ENCODE data around the gene SLF1. TPM values are rescaled to one million over a fixed set of nuclear protein-coding genes. Genes with fewer than 3 reads are reported as not detected.
"Not testable (repeated sequence)": the region's sequence is repeated elsewhere in the genome, so short reads cannot be mapped to it uniquely, and the experiment has no call there.

Gene SLF1
- 8.6 and 8.7 TPM in 2 replicates for total RNA-seq (2012; rRNA removed)

DNA sequence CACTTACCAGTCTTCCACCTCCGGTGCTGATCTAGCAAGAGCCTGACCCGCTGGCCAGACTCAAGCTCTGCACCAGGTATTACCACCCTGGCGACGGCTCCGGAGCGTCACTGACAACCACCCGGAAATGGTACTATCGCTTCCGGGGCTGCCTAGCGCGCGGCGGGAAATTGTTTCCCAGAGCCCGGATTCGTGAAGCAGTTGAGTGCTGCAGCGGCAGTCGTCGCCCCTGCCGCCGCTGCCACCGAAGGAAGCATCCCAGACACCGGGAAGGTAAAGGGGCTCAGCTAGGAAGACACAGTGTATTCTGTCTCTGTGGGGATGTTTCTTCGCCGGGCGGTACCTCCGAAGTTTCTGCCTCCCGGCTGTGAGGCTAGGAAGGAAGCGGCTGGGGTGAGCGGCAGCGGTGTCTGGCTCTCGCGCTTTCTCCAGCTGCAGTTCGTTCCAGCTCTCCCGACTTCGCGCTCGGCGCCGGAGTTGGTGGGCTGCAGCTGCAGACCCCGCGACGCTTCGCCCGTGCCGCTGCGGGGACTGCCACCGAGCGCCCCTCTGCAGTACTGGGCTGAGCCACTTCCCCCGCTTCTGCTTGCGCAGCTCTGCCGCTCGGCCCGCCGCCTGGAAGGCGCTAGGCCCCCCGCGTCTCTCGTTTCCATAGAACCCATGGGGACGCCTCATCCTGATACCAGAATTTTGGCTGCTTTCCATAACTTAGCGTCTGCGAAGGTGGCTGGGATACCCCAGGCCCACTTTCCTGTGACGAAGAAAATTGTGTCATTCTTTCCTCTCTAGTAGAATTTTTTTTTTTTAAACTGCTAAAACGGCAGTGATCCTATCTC is at the start of gene SLF1, which contains the start of gene KIAA0825:
SLF1 (plus strand) TSS at position 177 of the 836 bp plus-strand sequence. CDS start 10,142 bp downstream, outside the sequence.
KIAA0825 (minus strand) TSS at position 112 of the 836 bp plus-strand sequence. CDS start 81,478 bp downstream, outside the sequence.
- H3K4me3 ChIP-seq (ENCODE audit: low read length), result peak within 1 kb of the TSS; percentile 96
- no peaks in the 10 kb centered on the region for H3K9me3 ChIP-seq (replicated peaks; ENCODE audit: low read length)
- no peaks in the 10 kb centered on the region for H3K27me3 ChIP-seq (ENCODE audit: control insufficient read depth, insufficient read depth, low read length)
- peak within 1 kb of the TSS; percentile 82 for H3K9ac ChIP-seq (ENCODE audit: low read depth, low read length)
- peaks cover 9% of the 10 kb centered on the region for H3K4me1 ChIP-seq (ENCODE audit: control insufficient read depth, insufficient read depth, low read length)
- H3K4me2 ChIP-seq (ENCODE audit: low read length), result peak within 1 kb of the TSS; percentile 87
- no peaks in the 10 kb centered on the region for H3K36me3 ChIP-seq (ENCODE audit: insufficient read depth, low read length)

DNA sequence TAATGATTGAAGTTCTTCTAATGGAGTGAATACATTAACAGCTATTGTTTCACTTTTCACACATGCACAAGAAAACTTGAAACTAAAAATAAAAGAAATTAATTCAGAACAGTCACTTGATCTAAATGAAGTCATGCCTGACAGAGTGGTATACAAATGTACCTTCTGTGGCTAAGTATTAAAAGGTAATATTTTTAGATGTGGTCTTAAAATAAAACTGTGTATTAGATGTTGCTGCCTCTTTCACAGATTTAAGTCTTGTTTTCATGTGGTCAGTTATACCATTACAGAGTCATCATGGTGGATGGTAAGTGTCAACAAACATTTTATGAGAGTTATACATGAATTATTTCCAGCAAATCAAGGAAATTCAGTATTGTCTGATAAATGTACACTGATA is 47.1 kb upstream of the SLF1 start:
- no peaks in the 10 kb centered on the region for H3K4me1 ChIP-seq (ENCODE audit: control insufficient read depth, insufficient read depth, low read length)
- no peak overlapping the region for H3K4me3 ChIP-seq (ENCODE audit: low read length)
- H3K36me3 ChIP-seq (ENCODE audit: insufficient read depth, low read length), result no peaks in the 10 kb centered on the region
- no peaks in the 10 kb centered on the region for H3K27me3 ChIP-seq (ENCODE audit: control insufficient read depth, insufficient read depth, low read length)
- no peak overlapping the region for H3K9ac ChIP-seq (ENCODE audit: low read depth, low read length)
- H3K9me3 ChIP-seq (replicated peaks; ENCODE audit: low read length), result no peaks in the 10 kb centered on the region
- no peak overlapping the region for H3K4me2 ChIP-seq (ENCODE audit: low read length)

DNA sequence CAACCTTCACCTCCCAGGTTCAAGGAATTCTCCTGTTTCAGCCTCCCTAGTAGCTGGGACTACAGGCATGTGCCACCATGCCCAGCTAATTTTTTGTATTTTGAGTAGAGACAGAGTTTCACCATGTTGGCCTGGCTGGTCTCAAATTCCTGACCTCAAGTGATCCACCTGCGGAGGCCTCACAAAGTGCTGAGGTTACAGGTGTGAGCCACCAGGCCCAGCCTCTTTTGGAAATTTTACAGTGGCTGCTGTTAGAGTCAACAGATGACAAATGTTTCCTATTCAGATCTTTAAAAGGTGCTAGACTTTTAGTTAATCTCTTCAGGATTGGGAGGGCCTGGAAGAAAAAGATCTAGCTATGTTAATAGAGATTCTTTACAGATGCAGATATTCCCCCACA is 45.1 kb upstream of the SLF1 start:
- not testable (repeated sequence) for H3K4me1 ChIP-seq (ENCODE audit: control insufficient read depth, insufficient read depth, low read length); H3K36me3 ChIP-seq (ENCODE audit: insufficient read depth, low read length); H3K27me3 ChIP-seq (ENCODE audit: control insufficient read depth, insufficient read depth, low read length); H3K4me2 ChIP-seq (ENCODE audit: low read length); H3K9ac ChIP-seq (ENCODE audit: low read depth, low read length); H3K9me3 ChIP-seq (replicated peaks; ENCODE audit: low read length); H3K4me3 ChIP-seq (ENCODE audit: low read length)

DNA sequence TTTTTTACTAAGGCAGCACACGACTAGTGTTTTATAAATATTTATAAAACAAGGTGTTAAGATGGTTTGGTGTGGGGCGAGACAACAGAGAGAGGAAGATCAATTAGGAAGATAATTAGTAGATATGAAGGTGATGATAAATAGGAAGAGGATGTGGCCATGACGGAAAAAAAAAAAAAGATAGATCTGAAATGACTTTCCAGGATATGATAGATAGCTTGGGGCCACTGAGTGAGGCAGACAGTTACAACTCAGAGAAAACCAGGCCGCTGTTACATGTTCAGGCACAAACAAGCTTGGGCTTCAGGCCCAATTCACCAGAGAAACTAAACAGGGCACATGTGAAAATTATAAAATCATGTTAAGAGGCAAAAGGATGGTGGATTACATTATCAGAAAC is 43.3 kb upstream of the SLF1 start:
- Histone ChIP-seq H3K36me3 (ENCODE audit: insufficient read depth, low read length) (no peaks in the 10 kb centered on the region), H3K27me3 (ENCODE audit: control insufficient read depth, insufficient read depth, low read length) (no peaks in the 10 kb centered on the region), H3K4me1 (ENCODE audit: control insufficient read depth, insufficient read depth, low read length) (no peaks in the 10 kb centered on the region), H3K4me2 (ENCODE audit: low read length) (no peak overlapping the region), H3K9ac (ENCODE audit: low read depth, low read length) (no peak overlapping the region), H3K4me3 (ENCODE audit: low read length) (no peak overlapping the region), H3K9me3 (replicated peaks; ENCODE audit: low read length) (no peaks in the 10 kb centered on the region)

DNA sequence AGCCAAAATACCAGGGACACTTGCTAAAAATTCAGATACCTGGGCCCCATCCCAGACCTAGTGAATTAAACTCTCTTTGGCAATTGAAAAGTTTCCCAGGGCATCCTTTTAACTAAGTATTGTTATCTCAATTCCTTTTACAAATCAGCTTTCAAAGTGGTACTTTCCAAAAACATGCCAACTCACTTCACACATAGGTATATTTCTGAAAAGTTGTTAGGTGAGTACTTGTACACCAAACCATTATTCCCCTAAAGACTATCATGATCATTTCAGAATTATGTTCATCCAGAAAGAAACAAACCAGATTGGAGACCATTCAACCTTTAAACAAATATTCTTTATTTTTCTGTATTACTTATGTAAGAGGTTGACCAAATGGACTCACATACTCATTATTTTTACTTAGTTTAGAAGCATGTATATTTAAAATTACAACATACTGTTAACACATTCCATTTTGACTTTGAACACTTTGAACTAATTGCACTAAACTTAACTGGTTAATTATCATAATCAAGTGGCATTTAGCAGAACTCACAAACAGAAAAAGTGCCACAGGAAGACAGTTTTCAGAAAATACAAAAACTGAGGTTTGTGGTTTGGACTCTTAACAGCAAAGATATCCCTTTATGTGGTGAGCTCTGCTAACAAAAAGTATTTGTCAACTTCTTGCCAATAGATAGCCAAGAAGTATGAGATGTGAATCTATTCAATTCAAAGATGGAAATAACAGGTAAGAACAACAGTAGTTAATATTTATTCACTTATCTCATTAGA is 40.8 kb upstream of the SLF1 start:
- Histone ChIP-seq H3K9ac (ENCODE audit: low read depth, low read length) (no peak overlapping the region), H3K27me3 (ENCODE audit: control insufficient read depth, insufficient read depth, low read length) (no peaks in the 10 kb centered on the region), H3K9me3 (replicated peaks; ENCODE audit: low read length) (no peaks in the 10 kb centered on the region), H3K4me2 (ENCODE audit: low read length) (no peak overlapping the region), H3K36me3 (ENCODE audit: insufficient read depth, low read length) (no peaks in the 10 kb centered on the region), H3K4me3 (ENCODE audit: low read length) (no peak overlapping the region), H3K4me1 (ENCODE audit: control insufficient read depth, insufficient read depth, low read length) (no peaks in the 10 kb centered on the region)

- no peaks in the 10 kb centered on the region for H3K27me3 ChIP-seq (ENCODE audit: control insufficient read depth, insufficient read depth, low read length)
- no peak overlapping the region for H3K4me2 ChIP-seq (ENCODE audit: low read length)
- H3K4me1 ChIP-seq (ENCODE audit: control insufficient read depth, insufficient read depth, low read length), result no peaks in the 10 kb centered on the region
- no peak overlapping the region for H3K4me3 ChIP-seq (ENCODE audit: low read length)
- no peaks in the 10 kb centered on the region for H3K9me3 ChIP-seq (replicated peaks; ENCODE audit: low read length)
- no peak overlapping the region for H3K9ac ChIP-seq (ENCODE audit: low read depth, low read length)
- no peaks in the 10 kb centered on the region for H3K36me3 ChIP-seq (ENCODE audit: insufficient read depth, low read length)
Observed at GRCh38 chr5:94595281-94595840, 23.1 kb upstream of the SLF1 start.

GRCh38 chr5:94613583-94613982 is 4.9 kb upstream of the SLF1 start:
- Histone ChIP-seq H3K9me3 (replicated peaks; ENCODE audit: low read length) (no peaks in the 10 kb centered on the region), H3K4me2 (ENCODE audit: low read length) (no peak overlapping the region), H3K9ac (ENCODE audit: low read depth, low read length) (no peak overlapping the region), H3K4me1 (ENCODE audit: control insufficient read depth, insufficient read depth, low read length) (peaks cover 5% of the 10 kb centered on the region), H3K4me3 (ENCODE audit: low read length) (no peak overlapping the region), H3K27me3 (ENCODE audit: control insufficient read depth, insufficient read depth, low read length) (no peaks in the 10 kb centered on the region), H3K36me3 (ENCODE audit: insufficient read depth, low read length) (no peaks in the 10 kb centered on the region)

- Histone ChIP-seq H3K27me3 (ENCODE audit: control insufficient read depth, insufficient read depth, low read length) (no peaks in the 10 kb centered on the region), H3K4me2 (ENCODE audit: low read length) (no peak overlapping the region), H3K4me1 (ENCODE audit: control insufficient read depth, insufficient read depth, low read length) (peaks cover 5% of the 10 kb centered on the region), H3K4me3 (ENCODE audit: low read length) (no peak overlapping the region), H3K36me3 (ENCODE audit: insufficient read depth, low read length) (no peaks in the 10 kb centered on the region), H3K9me3 (replicated peaks; ENCODE audit: low read length) (no peaks in the 10 kb centered on the region), H3K9ac (ENCODE audit: low read depth, low read length) (no peak overlapping the region)
Observed at GRCh38 chr5:94614156-94614805, 4.2 kb upstream of the SLF1 start.

DNA sequence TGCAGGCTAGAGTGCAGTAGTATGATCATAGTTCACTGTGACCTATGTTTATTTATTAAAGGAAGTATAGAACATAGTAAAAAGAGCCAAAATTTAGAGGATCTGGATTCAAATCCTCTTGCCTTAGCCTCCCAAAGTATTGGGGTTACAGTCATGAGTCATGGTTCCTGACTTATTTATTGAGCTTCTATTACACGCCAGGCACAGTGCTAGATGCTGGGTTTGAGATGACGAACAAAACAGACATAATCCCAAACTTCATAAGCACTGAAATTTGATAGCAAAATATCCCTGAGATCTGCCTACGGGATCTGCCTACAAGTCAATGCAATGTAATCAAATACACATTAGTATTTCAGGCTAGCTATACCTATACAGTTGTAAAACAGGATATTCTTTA is 2.6 kb upstream of the SLF1 start:
- Histone ChIP-seq H3K9me3 (replicated peaks; ENCODE audit: low read length) (no peaks in the 10 kb centered on the region), H3K27me3 (ENCODE audit: control insufficient read depth, insufficient read depth, low read length) (no peaks in the 10 kb centered on the region), H3K9ac (ENCODE audit: low read depth, low read length) (no peak overlapping the region), H3K36me3 (ENCODE audit: insufficient read depth, low read length) (no peaks in the 10 kb centered on the region), H3K4me3 (ENCODE audit: low read length) (no peak overlapping the region), H3K4me2 (ENCODE audit: low read length) (no peak overlapping the region), H3K4me1 (ENCODE audit: control insufficient read depth, insufficient read depth, low read length) (peaks cover 9% of the 10 kb centered on the region)

DNA sequence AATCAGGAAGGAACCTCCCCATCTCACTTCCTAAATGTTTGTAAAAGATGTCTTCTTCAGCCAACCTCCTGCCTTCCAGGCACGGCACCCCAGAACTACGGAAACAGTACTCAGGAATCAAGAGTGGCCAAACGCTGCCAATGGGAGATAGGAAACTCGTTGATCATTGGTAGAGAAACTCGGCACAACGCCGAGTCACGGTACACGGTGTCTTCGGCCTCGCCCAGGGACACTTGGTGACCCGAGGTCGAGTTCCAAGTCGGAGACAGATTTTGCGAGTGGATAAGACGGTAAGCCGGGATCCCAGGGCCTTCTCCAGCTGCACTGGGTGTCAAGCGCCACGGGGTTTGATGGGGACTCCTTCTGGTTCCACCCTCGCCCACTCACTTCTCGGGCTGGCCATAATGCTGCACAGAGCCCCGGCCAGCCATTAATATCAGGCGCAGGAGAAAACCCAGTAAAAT is 408 bp upstream of the SLF1 start:
- Histone ChIP-seq H3K4me3 (ENCODE audit: low read length) (peak overlapping the region; percentile 96), H3K4me2 (ENCODE audit: low read length) (peak overlapping the region; percentile 87), H3K9me3 (replicated peaks; ENCODE audit: low read length) (no peaks in the 10 kb centered on the region), H3K27me3 (ENCODE audit: control insufficient read depth, insufficient read depth, low read length) (no peaks in the 10 kb centered on the region), H3K4me1 (ENCODE audit: control insufficient read depth, insufficient read depth, low read length) (peaks cover 9% of the 10 kb centered on the region), H3K36me3 (ENCODE audit: insufficient read depth, low read length) (no peaks in the 10 kb centered on the region), H3K9ac (ENCODE audit: low read depth, low read length) (peak overlapping the region; percentile 82)

GRCh38 chr5:94620256-94620655 is 1.8 kb downstream of the SLF1 start:
- Histone ChIP-seq H3K9me3 (replicated peaks; ENCODE audit: low read length) (no peaks in the 10 kb centered on the region), H3K36me3 (ENCODE audit: insufficient read depth, low read length) (no peaks in the 10 kb centered on the region), H3K4me3 (ENCODE audit: low read length) (no peak overlapping the region), H3K4me2 (ENCODE audit: low read length) (no peak overlapping the region), H3K4me1 (ENCODE audit: control insufficient read depth, insufficient read depth, low read length) (peaks cover 9% of the 10 kb centered on the region), H3K27me3 (ENCODE audit: control insufficient read depth, insufficient read depth, low read length) (no peaks in the 10 kb centered on the region), H3K9ac (ENCODE audit: low read depth, low read length) (no peak overlapping the region)

Data from skeletal muscle satellite cell (primary cell).